ENCODE data around the gene LYSMD1.

The LYSMD1 gene

GRCh38 chr1:151142411-151143056 lies 23.2 kb downstream of the LYSMD1 start:
- no peak for DNase-seq
- Histone ChIP-seq H3K9me3 (ENCODE audit: control insufficient read depth, low read length) (no peaks in the 10 kb centered on the region), H3K27me3 (replicated peaks; ENCODE audit: control insufficient read depth, insufficient read depth, low read length, poor library complexity, severe bottlenecking) (no peaks in the 10 kb centered on the region), H3K27ac (ENCODE audit: insufficient read depth, low read length, poor library complexity, severe bottlenecking) (no peak overlapping the region), H3K4me1 (ENCODE audit: control insufficient read depth, insufficient read depth, low read length, poor library complexity, severe bottlenecking) (peaks cover 12% of the 10 kb centered on the region), H3K4me3 (ENCODE audit: insufficient read depth, low read depth, low read length, poor library complexity, severe bottlenecking) (no peak overlapping the region), H3K36me3 (ENCODE audit: control insufficient read depth, insufficient read depth, low read length) (no peaks in the 10 kb centered on the region)

- Histone ChIP-seq H3K36me3 (ENCODE audit: control insufficient read depth, insufficient read depth, low read length) (no peaks in the 10 kb centered on the region), H3K27ac (ENCODE audit: insufficient read depth, low read length, poor library complexity, severe bottlenecking) (no peak overlapping the region), H3K4me1 (ENCODE audit: control insufficient read depth, insufficient read depth, low read length, poor library complexity, severe bottlenecking) (no peaks in the 10 kb centered on the region), H3K9me3 (ENCODE audit: control insufficient read depth, low read length) (no peaks in the 10 kb centered on the region), H3K4me3 (ENCODE audit: insufficient read depth, low read depth, low read length, poor library complexity, severe bottlenecking) (no peak overlapping the region), H3K27me3 (replicated peaks; ENCODE audit: control insufficient read depth, insufficient read depth, low read length, poor library complexity, severe bottlenecking) (no peaks in the 10 kb centered on the region)
- DNase-seq: no peak
Observed at GRCh38 chr1:151137789-151138188, 27.9 kb downstream of the LYSMD1 start.

- Histone ChIP-seq H3K4me1 (ENCODE audit: control insufficient read depth, insufficient read depth, low read length, poor library complexity, severe bottlenecking) (no peaks in the 10 kb centered on the region), H3K36me3 (ENCODE audit: control insufficient read depth, insufficient read depth, low read length) (no peaks in the 10 kb centered on the region), H3K27me3 (replicated peaks; ENCODE audit: control insufficient read depth, insufficient read depth, low read length, poor library complexity, severe bottlenecking) (no peaks in the 10 kb centered on the region), H3K27ac (ENCODE audit: insufficient read depth, low read length, poor library complexity, severe bottlenecking) (no peak overlapping the region), H3K4me3 (ENCODE audit: insufficient read depth, low read depth, low read length, poor library complexity, severe bottlenecking) (no peak overlapping the region), H3K9me3 (ENCODE audit: control insufficient read depth, low read length) (no peaks in the 10 kb centered on the region)
- no peak for DNase-seq
Observed at GRCh38 chr1:151135433-151136385, 30.0 kb downstream of the LYSMD1 start.

- no peak for DNase-seq
- no peaks in the 10 kb centered on the region for H3K27me3 ChIP-seq (replicated peaks; ENCODE audit: control insufficient read depth, insufficient read depth, low read length, poor library complexity, severe bottlenecking)
- H3K27ac ChIP-seq (ENCODE audit: insufficient read depth, low read length, poor library complexity, severe bottlenecking): no peak overlapping the region
- H3K36me3 ChIP-seq (ENCODE audit: control insufficient read depth, insufficient read depth, low read length): no peaks in the 10 kb centered on the region
- no peak overlapping the region for H3K4me3 ChIP-seq (ENCODE audit: insufficient read depth, low read depth, low read length, poor library complexity, severe bottlenecking)
- H3K9me3 ChIP-seq (ENCODE audit: control insufficient read depth, low read length): no peaks in the 10 kb centered on the region
- no peaks in the 10 kb centered on the region for H3K4me1 ChIP-seq (ENCODE audit: control insufficient read depth, insufficient read depth, low read length, poor library complexity, severe bottlenecking)
Observed at GRCh38 chr1:151134991-151135390, 30.7 kb downstream of the LYSMD1 start.

DNA sequence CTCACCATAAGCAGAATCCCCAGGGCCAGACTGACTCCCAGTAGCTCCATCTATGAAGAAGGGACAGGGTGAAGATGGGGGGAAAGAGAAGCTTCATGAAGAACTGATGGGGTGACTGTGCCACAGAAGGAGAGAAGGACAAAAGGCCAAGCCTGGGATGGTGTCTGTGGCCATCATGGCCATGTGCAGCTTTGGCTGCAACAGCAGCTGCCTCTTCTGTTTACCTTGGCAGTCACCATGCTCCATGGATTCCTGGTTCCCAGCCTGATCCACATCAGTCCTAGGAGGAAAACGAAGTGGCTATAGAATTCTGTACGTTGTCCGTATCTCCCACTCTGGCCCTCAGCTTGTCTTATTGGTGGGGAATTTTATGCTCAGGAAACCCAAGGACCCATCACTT lies 31.3 kb downstream of the LYSMD1 start:
- Histone ChIP-seq H3K27ac (ENCODE audit: insufficient read depth, low read length, poor library complexity, severe bottlenecking) (no peak overlapping the region), H3K9me3 (ENCODE audit: control insufficient read depth, low read length) (no peaks in the 10 kb centered on the region), H3K36me3 (ENCODE audit: control insufficient read depth, insufficient read depth, low read length) (no peaks in the 10 kb centered on the region), H3K27me3 (replicated peaks; ENCODE audit: control insufficient read depth, insufficient read depth, low read length, poor library complexity, severe bottlenecking) (no peaks in the 10 kb centered on the region), H3K4me1 (ENCODE audit: control insufficient read depth, insufficient read depth, low read length, poor library complexity, severe bottlenecking) (no peaks in the 10 kb centered on the region), H3K4me3 (ENCODE audit: insufficient read depth, low read depth, low read length, poor library complexity, severe bottlenecking) (no peak overlapping the region)
- DNase-seq: no peak

DNA sequence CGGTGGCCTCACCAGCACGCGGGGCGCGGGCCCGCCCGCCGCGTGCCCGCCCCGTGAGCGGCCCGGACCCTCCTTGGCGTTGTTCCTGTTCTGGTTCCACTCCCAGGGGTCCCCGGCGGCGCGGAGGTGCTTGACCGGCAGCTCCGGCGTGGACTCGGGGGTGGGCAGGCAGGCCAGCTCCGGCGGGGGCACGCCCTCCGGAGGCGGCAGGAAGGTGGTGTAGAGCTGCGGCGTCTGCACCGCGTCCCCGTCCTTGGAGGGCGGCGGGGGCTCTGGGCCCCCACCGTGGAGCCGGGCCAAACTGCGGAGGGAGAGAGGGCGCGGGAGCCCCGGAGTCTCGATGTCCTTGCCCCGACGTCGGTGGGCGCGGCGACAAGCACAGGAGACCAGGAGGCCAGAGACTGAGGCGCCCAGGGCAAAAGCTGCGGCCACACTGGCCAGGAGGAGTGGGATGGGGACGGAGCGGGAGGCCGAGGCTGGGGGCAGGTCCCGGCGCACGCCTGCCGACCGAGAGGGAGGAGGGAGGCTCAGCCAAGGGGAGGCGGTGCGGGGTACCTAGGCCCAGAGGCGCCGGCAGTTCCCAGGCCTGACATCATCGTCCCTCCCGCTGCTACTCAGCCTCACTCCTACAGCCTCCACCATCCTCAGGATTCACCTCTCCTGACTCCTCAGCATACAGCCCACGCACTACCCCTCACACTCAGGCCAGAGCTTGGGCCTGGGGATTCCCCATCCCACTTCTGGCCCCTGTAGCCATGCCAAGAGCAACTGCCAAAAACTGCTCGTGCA lies 32.5 kb downstream of the LYSMD1 start:
- DNase-seq: no peak
- no peaks in the 10 kb centered on the region for H3K27me3 ChIP-seq (replicated peaks; ENCODE audit: control insufficient read depth, insufficient read depth, low read length, poor library complexity, severe bottlenecking)
- no peak overlapping the region for H3K27ac ChIP-seq (ENCODE audit: insufficient read depth, low read length, poor library complexity, severe bottlenecking)
- H3K4me1 ChIP-seq (ENCODE audit: control insufficient read depth, insufficient read depth, low read length, poor library complexity, severe bottlenecking): no peaks in the 10 kb centered on the region
- no peaks in the 10 kb centered on the region for H3K9me3 ChIP-seq (ENCODE audit: control insufficient read depth, low read length)
- no peaks in the 10 kb centered on the region for H3K36me3 ChIP-seq (ENCODE audit: control insufficient read depth, insufficient read depth, low read length)
- H3K4me3 ChIP-seq (ENCODE audit: insufficient read depth, low read depth, low read length, poor library complexity, severe bottlenecking): no peak overlapping the region

GRCh38 chr1:151132335-151133017 lies 33.2 kb downstream of the LYSMD1 start:
- Histone ChIP-seq H3K9me3 (ENCODE audit: control insufficient read depth, low read length) (no peaks in the 10 kb centered on the region), H3K36me3 (ENCODE audit: control insufficient read depth, insufficient read depth, low read length) (no peaks in the 10 kb centered on the region), H3K4me3 (ENCODE audit: insufficient read depth, low read depth, low read length, poor library complexity, severe bottlenecking) (no peak overlapping the region), H3K27ac (ENCODE audit: insufficient read depth, low read length, poor library complexity, severe bottlenecking) (no peak overlapping the region), H3K4me1 (ENCODE audit: control insufficient read depth, insufficient read depth, low read length, poor library complexity, severe bottlenecking) (no peaks in the 10 kb centered on the region), H3K27me3 (replicated peaks; ENCODE audit: control insufficient read depth, insufficient read depth, low read length, poor library complexity, severe bottlenecking) (no peaks in the 10 kb centered on the region)
- no peak for DNase-seq

GRCh38 chr1:151131701-151132334 lies 33.9 kb downstream of the LYSMD1 start:
- H3K27me3 ChIP-seq (replicated peaks; ENCODE audit: control insufficient read depth, insufficient read depth, low read length, poor library complexity, severe bottlenecking): no peaks in the 10 kb centered on the region
- no peaks in the 10 kb centered on the region for H3K4me1 ChIP-seq (ENCODE audit: control insufficient read depth, insufficient read depth, low read length, poor library complexity, severe bottlenecking)
- no peak overlapping the region for H3K27ac ChIP-seq (ENCODE audit: insufficient read depth, low read length, poor library complexity, severe bottlenecking)
- no peak for DNase-seq
- H3K4me3 ChIP-seq (ENCODE audit: insufficient read depth, low read depth, low read length, poor library complexity, severe bottlenecking): peak overlapping the region; percentile 25
- no peaks in the 10 kb centered on the region for H3K9me3 ChIP-seq (ENCODE audit: control insufficient read depth, low read length)
- no peaks in the 10 kb centered on the region for H3K36me3 ChIP-seq (ENCODE audit: control insufficient read depth, insufficient read depth, low read length)

- peak; percentile 18 to 52 (median 37) for DNase-seq
- Histone ChIP-seq H3K4me3 (ENCODE audit: insufficient read depth, low read depth, low read length, poor library complexity, severe bottlenecking) (peak overlapping the region; percentile 25), H3K27me3 (replicated peaks; ENCODE audit: control insufficient read depth, insufficient read depth, low read length, poor library complexity, severe bottlenecking) (no peaks in the 10 kb centered on the region), H3K9me3 (ENCODE audit: control insufficient read depth, low read length) (no peaks in the 10 kb centered on the region), H3K27ac (ENCODE audit: insufficient read depth, low read length, poor library complexity, severe bottlenecking) (no peak overlapping the region), H3K4me1 (ENCODE audit: control insufficient read depth, insufficient read depth, low read length, poor library complexity, severe bottlenecking) (no peaks in the 10 kb centered on the region), H3K36me3 (ENCODE audit: control insufficient read depth, insufficient read depth, low read length) (no peaks in the 10 kb centered on the region)
Observed at GRCh38 chr1:151130987-151131586, 34.6 kb downstream of the LYSMD1 start.
